ENCODE results near the gene MID2.

DNA sequence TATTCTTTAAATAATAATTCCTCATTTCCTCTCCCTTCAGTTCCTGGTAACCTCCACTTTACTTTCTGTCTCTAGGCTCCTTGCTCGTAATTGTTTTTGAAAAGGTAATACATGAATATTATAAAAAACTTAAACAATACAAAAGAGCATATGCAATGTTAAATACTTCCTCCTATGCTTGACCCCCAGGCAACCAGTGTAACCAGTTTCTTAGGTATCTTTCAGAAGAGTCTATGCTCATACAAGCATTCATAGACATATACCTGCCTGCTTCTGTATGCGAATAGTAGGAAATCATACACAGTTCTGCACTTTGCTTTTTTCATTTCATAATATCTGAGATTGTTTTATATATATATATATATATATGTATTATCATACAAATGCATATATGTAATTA lies 2.6 kb upstream of the MID2 start:
- TF ChIP-seq, protein P1, sequence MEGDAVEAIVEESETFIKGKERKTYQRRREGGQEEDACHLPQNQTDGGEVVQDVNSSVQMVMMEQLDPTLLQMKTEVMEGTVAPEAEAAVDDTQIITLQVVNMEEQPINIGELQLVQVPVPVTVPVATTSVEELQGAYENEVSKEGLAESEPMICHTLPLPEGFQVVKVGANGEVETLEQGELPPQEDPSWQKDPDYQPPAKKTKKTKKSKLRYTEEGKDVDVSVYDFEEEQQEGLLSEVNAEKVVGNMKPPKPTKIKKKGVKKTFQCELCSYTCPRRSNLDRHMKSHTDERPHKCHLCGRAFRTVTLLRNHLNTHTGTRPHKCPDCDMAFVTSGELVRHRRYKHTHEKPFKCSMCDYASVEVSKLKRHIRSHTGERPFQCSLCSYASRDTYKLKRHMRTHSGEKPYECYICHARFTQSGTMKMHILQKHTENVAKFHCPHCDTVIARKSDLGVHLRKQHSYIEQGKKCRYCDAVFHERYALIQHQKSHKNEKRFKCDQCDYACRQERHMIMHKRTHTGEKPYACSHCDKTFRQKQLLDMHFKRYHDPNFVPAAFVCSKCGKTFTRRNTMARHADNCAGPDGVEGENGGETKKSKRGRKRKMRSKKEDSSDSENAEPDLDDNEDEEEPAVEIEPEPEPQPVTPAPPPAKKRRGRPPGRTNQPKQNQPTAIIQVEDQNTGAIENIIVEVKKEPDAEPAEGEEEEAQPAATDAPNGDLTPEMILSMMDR (IDR thresholded peaks at IDR 0.05): no peak
- no peak for TF ChIP-seq EP300 (IDR thresholded peaks at IDR 0.05)
